Suprapubic skin (tissue), 4 donors: Measurements from ENCODE around the gene AGA. TPM values are rescaled to one million over a fixed set of nuclear protein-coding genes. Genes with fewer than 3 reads are reported as not detected.

Experiments
- DNase-seq, 2 donors: peaks; one replicate each; pipeline ENCODE4 v3.0.0-alpha.2; 2019; ENCODE audit warnings: low spot score in 2 of 2
- H3K27ac ChIP-seq: fragments of 200-600 bp; sonication (generic); one replicate; pipeline ENCODE4 v1.5.1; 2019
- H3K27me3 ChIP-seq: fragments of 200-600 bp; sonication (generic); one replicate; pipeline ENCODE4 v1.5.1; 2019
- H3K36me3 ChIP-seq: fragments of 200-600 bp; sonication (generic); one replicate; pipeline ENCODE4 v1.5.1; 2019
- H3K4me1 ChIP-seq: fragments of 200-600 bp; sonication (generic); one replicate; pipeline ENCODE4 v1.5.1; 2019
- H3K4me3 ChIP-seq: fragments of 200-600 bp; sonication (generic); one replicate; pipeline ENCODE4 v1.5.1; 2019; ENCODE audit warnings: mild to moderate bottlenecking
- H3K9me3 ChIP-seq: fragments of 200-600 bp; sonication (generic); one replicate; pipeline ENCODE4 v1.5.1; 2019
- EP300 ChIP-seq: sonication (generic); formaldehyde crosslinking; IDR thresholded peaks from one replicate; pipeline ENCODE4 v1.6.1; 2017; ENCODE audit warnings: antibody characterized with exemption
- POLR2A ChIP-seq, 2 donors: fragments of 450-650 bp; IDR thresholded peaks; one replicate each; pipeline ENCODE4 v1.6.1; 2017; ENCODE audit warnings: antibody characterized with exemption in 2 of 2, mild to moderate bottlenecking in 2 of 2, moderate library complexity in 2 of 2
- POLR2AphosphoS5 ChIP-seq, 3 donors: sonication (generic); formaldehyde crosslinking; IDR thresholded peaks; one replicate each; pipeline ENCODE4 v1.6.1; 2017; ENCODE audit warnings: antibody characterized with exemption in 3 of 3
- WGBS: methylation state at CpG from one replicate; pipeline ENCODE4 v1.1.5; 2018; 5-methylcytosine and 5-hydroxymethylcytosine counted together
- total RNA-seq, 4 donors: library from RNA; depleted of rRNA; stranded (reverse); fragments of >200 nt; gene quantifications; one replicate each; pipeline ENCODE4 v1.1.0, GENCODE V29; 2016
- TF ChIP-seq, protein P1 (sequence below), 2 donors: fragments of 200-600 bp in 1 of 2; fragments of 450-650 bp in 1 of 2; sonication (generic) in 1 of 2; IDR thresholded peaks; one replicate each; pipeline ENCODE4 v1.5.1; 2016 to 2019; ENCODE audit warnings: antibody characterized with exemption in 2 of 2, mild to moderate bottlenecking in 1 of 2, moderate library complexity in 1 of 2

The AGA gene
- total RNA-seq, 4 donors from 2014 or later: 24.2 to 32.7 (median 27.4) TPM

DNA sequence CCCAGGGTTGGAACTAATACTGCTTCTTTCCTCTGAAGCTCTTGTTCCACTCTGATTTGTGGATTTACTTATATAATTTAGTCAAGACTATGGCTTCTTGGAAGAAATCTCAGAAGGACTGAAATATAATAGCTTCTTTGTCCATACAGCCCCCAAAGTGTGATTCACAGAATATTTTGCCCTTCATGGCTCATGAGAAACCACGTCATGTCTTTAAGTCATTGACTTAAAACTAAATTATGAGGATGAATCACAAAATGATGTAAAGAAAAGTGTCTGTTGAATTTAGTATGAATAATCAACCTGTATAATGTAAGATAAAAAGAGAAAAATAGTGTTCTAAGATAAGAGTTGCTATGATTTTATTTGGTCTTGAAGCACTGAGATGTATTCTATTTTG, 43.3 kb upstream of the AGA start:
- Histone ChIP-seq H3K27ac (no peak overlapping the region), H3K9me3 (no peaks in the 10 kb centered on the region), H3K27me3 (no peaks in the 10 kb centered on the region), H3K4me3 (no peak overlapping the region), H3K4me1 (no peaks in the 10 kb centered on the region), H3K36me3 (no peaks in the 10 kb centered on the region)
- WGBS: 97% methylated on average over 1 of the region's 1 CpG
- DNase-seq: no peak
- no peak for TF ChIP-seq EP300
- TF ChIP-seq, protein P1, sequence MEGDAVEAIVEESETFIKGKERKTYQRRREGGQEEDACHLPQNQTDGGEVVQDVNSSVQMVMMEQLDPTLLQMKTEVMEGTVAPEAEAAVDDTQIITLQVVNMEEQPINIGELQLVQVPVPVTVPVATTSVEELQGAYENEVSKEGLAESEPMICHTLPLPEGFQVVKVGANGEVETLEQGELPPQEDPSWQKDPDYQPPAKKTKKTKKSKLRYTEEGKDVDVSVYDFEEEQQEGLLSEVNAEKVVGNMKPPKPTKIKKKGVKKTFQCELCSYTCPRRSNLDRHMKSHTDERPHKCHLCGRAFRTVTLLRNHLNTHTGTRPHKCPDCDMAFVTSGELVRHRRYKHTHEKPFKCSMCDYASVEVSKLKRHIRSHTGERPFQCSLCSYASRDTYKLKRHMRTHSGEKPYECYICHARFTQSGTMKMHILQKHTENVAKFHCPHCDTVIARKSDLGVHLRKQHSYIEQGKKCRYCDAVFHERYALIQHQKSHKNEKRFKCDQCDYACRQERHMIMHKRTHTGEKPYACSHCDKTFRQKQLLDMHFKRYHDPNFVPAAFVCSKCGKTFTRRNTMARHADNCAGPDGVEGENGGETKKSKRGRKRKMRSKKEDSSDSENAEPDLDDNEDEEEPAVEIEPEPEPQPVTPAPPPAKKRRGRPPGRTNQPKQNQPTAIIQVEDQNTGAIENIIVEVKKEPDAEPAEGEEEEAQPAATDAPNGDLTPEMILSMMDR (IDR thresholded peaks at IDR 0.05): no peak
- no peak for TF ChIP-seq POLR2AphosphoS5 (IDR thresholded peaks at IDR 0.05)
- TF ChIP-seq POLR2A (IDR thresholded peaks at IDR 0.05): no peak

DNA sequence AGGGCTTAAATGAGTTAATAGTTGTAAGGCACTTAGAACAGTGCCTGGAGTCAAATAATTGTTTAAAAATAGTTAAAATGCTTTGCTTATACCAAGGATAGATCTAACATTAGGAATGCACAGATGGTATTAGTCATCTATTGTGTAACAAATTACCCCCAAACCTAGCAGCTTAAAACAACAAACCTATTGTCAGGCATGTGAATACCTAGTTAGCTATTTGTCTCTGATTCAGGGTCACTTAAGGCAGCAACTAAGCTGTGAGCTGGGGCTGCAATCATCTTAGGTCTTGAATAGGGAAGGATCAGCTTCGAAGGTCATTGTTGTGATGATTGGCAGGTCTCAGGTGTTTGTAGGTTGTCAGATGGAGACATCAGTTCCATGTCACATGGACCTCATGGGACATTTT, 42.4 kb upstream of the AGA start:
- WGBS: 84% methylated on average over 1 of the region's 1 CpG
- H3K9me3 ChIP-seq: no peaks in the 10 kb centered on the region
- H3K36me3 ChIP-seq: no peaks in the 10 kb centered on the region
- TF ChIP-seq, protein P1 (IDR thresholded peaks at IDR 0.05): no peak
- TF ChIP-seq EP300 (no peak), POLR2A (IDR thresholded peaks at IDR 0.05) (no peak), POLR2AphosphoS5 (IDR thresholded peaks at IDR 0.05) (no peak)
- no peak overlapping the region for H3K27ac ChIP-seq
- H3K4me1 ChIP-seq: no peaks in the 10 kb centered on the region
- no peak overlapping the region for H3K4me3 ChIP-seq
- H3K27me3 ChIP-seq: no peaks in the 10 kb centered on the region
- no peak for DNase-seq

DNA sequence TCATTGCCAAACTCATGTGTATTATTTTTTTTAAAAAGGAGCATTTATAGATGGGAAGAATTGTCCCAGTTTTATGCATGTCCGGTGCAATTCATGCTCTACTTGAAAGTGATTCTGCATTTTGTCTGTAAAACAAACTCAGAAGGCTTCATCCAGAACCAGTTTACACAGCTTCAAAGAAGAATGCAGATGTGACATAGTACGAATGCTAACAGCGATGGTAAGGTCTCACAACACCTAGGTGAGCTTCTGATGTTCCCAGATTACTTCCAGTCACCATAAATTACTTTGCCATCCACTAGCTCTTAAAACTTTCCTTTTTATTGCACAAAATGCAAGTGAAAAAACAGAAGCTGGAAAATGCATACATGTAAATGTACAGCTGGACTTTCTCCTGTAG, 41.5 kb upstream of the AGA start:
- WGBS: 72% methylated on average over 3 of the region's 3 CpGs
- Histone ChIP-seq H3K27ac (no peak overlapping the region), H3K4me3 (no peak overlapping the region), H3K9me3 (no peaks in the 10 kb centered on the region), H3K4me1 (no peaks in the 10 kb centered on the region), H3K27me3 (no peaks in the 10 kb centered on the region), H3K36me3 (no peaks in the 10 kb centered on the region)
- TF ChIP-seq POLR2AphosphoS5 (IDR thresholded peaks at IDR 0.05) (no peak), POLR2A (IDR thresholded peaks at IDR 0.05) (no peak), EP300 (no peak)
- TF ChIP-seq, protein P1 (IDR thresholded peaks at IDR 0.05): no peak
- DNase-seq: no peak

DNA sequence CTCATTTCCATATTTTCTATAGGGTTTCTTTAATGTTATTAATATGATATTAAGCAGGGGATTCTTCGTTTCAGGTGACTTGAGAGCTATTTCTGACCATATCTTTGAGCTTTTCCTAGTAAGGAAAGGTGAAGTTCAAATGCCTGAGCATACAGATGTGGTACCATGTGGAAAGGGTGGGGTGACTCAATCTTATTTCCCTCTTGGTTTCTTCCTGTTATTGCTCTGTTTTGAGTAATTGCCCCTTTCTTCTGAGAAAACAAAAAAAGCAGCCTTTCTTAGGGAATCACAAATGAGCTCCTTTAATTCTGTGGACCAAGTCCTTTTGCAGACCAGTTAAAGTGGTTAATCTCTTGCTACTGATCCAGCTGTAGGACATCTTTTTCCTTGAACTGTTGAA, 41.0 kb upstream of the AGA start:
- Histone ChIP-seq H3K4me1 (no peaks in the 10 kb centered on the region), H3K36me3 (no peaks in the 10 kb centered on the region), H3K4me3 (no peak overlapping the region), H3K27ac (no peak overlapping the region), H3K27me3 (no peaks in the 10 kb centered on the region), H3K9me3 (no peaks in the 10 kb centered on the region)
- WGBS: 93% methylated on average over 1 of the region's 1 CpG
- no peak for DNase-seq
- TF ChIP-seq POLR2AphosphoS5 (IDR thresholded peaks at IDR 0.05): no peak
- no peak for TF ChIP-seq POLR2A (IDR thresholded peaks at IDR 0.05)
- TF ChIP-seq, protein P1 (IDR thresholded peaks at IDR 0.05): no peak
- TF ChIP-seq EP300: no peak

DNA sequence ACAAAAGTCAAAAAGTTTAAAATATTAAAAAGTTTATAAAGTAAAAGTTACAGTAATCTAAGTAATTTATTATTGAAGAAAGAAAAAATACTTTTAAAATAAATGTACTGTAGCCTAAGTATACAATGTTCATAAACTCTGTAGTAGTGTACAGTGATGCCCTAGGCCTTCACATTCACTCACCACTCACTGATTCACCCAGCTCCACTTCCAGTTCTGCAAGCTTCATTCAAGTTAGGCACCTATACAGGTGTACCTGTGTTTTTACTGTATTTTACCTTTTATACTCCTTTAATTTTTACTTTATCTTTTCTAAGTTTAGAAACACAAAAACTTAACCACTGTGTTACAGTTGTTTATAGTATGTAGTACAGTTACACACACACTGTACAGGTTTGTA, 40.1 kb upstream of the AGA start:
- Histone ChIP-seq H3K4me3 (no peak overlapping the region), H3K9me3 (no peaks in the 10 kb centered on the region), H3K27ac (no peak overlapping the region), H3K36me3 (no peaks in the 10 kb centered on the region), H3K4me1 (no peaks in the 10 kb centered on the region), H3K27me3 (no peaks in the 10 kb centered on the region)
- DNase-seq: no peak
- TF ChIP-seq POLR2AphosphoS5 (IDR thresholded peaks at IDR 0.05) (no peak), EP300 (no peak), POLR2A (IDR thresholded peaks at IDR 0.05) (no peak)
- TF ChIP-seq, protein P1 (IDR thresholded peaks at IDR 0.05): no peak
